DND-41 (cell line): Measurements from ENCODE around the gene RAB44.

Experiments
- CTCF ChIP-seq: IDR thresholded peaks from 2 replicates; pipeline ENCODE4 v1.5.1; 2012; ENCODE audit warnings: borderline replicate concordance, low read length, moderate library complexity, mild to moderate bottlenecking; ENCODE audit not compliant: poor library complexity, severe bottlenecking; ENCODE audit errors: extremely low read depth
- EZH2 ChIP-seq: IDR thresholded peaks from 3 replicates; pipeline ENCODE4 v1.6.1; 2012; ENCODE audit warnings: borderline replicate concordance, low read depth, mild to moderate bottlenecking, moderate library complexity, low read length, inconsistent platforms; ENCODE audit not compliant: severe bottlenecking

DNA sequence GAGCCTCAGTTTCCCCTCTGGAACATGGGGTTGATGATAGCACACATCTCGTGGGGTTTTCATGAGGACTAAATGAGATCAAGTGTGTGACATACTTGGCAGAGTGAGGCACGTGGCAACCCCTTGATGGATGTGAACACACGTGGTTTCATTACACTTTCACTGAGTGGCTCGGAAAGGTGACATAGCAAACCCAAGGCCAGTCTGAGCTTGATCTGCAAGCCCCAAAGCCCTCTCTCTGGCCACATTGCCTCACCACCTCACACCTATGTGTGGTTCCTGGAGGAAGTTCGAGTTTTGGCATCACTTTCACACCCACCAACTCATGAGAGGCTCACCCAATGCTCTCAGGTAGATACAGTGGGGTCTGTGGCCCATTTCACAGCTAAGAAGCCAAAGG, 81.6 kb downstream of the RAB44 start:
- no peak for TF ChIP-seq CTCF
- no peak for TF ChIP-seq EZH2
